Stimulated activated naive CD8-positive, alpha-beta T cell treated with anti-CD3 and anti-CD28 coated beads, Interleukin-15, amount 100 ng/mL, for 72 hours (primary cell): Measurements from ENCODE around the gene WRNIP1.
A peak's percentile ranks its signal among the peaks of the same experiment; 100 is the strongest.

Source experiments
- ATAC-seq: fragments of 150-1000 bp; cut with Tn5 transposase; 2 replicates; pipeline ENCODE4 v1.10.0; 2021; ENCODE audit warnings: mild to moderate bottlenecking, moderate library complexity
- DNase-seq, 2 donors: peaks; one replicate each; pipeline ENCODE4 v3.0.0; 2021 to 2022
- H3K27ac Mint-ChIP-seq, 2 donors: one replicate each; pipeline ENCODE4 v1.8.0; 2022; ENCODE audit warnings: mild to moderate bottlenecking in 2 of 2, mixed read lengths in 2 of 2, moderate library complexity in 2 of 2
- H3K27me3 Mint-ChIP-seq: one replicate; pipeline ENCODE4 v1.8.0; 2022; ENCODE audit warnings: mixed read lengths
- H3K4me1 Mint-ChIP-seq: one replicate; pipeline ENCODE4 v1.8.0; 2022; ENCODE audit warnings: mild to moderate bottlenecking, mixed read lengths
- H3K4me3 Mint-ChIP-seq, 2 donors: one replicate each; pipeline ENCODE4 v1.8.0; 2022; ENCODE audit warnings: mild to moderate bottlenecking in 2 of 2, mixed read lengths in 2 of 2, moderate library complexity in 1 of 2
- H3K9me3 Mint-ChIP-seq, 2 donors: one replicate each; pipeline ENCODE4 v1.8.0; 2022; ENCODE audit warnings: mixed read lengths in 2 of 2

WRNIP1 gene

DNA sequence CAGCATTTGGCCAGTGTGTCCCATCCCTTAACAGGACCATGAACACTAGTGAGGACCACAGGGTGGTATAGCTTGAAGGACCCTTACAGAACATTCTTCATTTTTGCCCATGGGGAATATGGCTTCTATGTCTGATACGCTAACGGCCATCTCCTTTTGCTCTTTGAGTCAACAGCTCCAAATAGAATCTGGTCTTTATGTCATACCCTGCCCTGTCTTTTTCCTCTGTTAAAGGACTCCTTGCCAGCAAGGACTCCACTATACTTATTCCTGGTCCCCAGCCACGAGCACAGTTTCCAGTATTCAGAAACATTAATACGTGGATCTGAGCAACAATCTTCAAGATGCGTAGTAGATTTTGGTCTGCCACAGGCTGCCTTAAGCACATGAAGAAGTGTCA lies 53.9 kb downstream of the WRNIP1 start:
- no peak for ATAC-seq
- Mint-ChIP-seq H3K4me1 (peaks cover 25% of the 10 kb centered on the region), H3K9me3 (peaks cover 20 to 26% of the 10 kb centered on the region in 2 donors), H3K27me3 (peaks cover 8% of the 10 kb centered on the region), H3K4me3 (no peak overlapping the region), H3K27ac (peak overlapping the region in 1 of 2 donors; percentile 22)
- no peak for DNase-seq

DNA sequence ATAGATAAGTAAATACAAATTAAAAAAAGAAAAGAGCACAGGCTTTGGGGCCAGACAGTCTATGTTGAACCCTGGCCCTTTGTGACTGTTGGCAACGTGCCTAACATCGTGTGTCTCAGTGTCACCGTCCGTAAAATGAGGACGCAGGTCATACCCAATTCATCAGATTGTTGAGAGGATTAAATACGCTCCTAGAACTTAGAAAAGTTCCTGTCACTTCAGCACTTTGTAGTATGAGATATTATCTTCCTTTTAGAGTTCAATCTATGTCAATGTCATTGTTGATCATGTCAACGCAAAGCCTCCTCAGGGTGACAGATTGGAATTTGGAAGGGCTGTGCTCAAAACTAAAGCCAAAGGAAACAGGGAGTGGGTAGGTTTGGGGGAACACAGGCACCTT lies 54.8 kb downstream of the WRNIP1 start:
- peaks cover 25% of the 10 kb centered on the region for H3K4me1 Mint-ChIP-seq
- H3K4me3 Mint-ChIP-seq = peak overlapping the region in 1 of 2 donors; percentile 12
- peaks cover 8% of the 10 kb centered on the region for H3K27me3 Mint-ChIP-seq
- peaks cover 19 to 25% of the 10 kb centered on the region in 2 donors for H3K9me3 Mint-ChIP-seq
- H3K27ac Mint-ChIP-seq = peak overlapping the region in 1 of 2 donors; percentile 63
- ATAC-seq = no peak
- no peak for DNase-seq

DNA sequence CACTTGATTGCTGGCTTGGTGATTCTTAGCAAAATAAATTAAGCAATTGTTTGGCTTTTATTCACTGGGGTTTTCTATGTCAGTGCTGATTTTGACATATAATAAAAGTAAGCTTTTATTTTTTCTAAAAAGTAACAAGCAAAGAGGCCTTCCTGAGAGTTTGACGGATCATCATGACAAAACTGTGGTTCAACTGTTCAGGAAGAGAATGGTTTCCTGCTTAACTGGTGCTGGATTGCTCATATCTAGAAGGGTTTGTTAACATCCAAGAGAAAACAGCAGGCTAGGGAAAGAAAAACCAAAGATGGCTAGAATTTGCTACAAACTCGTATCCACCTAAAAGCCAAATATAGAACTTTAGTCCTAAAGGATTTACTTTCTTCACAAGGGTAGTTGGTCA lies 55.2 kb downstream of the WRNIP1 start:
- peaks cover 15 to 21% of the 10 kb centered on the region in 2 donors for H3K9me3 Mint-ChIP-seq
- H3K4me3 Mint-ChIP-seq = no peak overlapping the region
- DNase-seq (no peak), ATAC-seq (no peak)
- peaks cover 8% of the 10 kb centered on the region for H3K27me3 Mint-ChIP-seq
- H3K4me1 Mint-ChIP-seq = peaks cover 25% of the 10 kb centered on the region
- no peak overlapping the region for H3K27ac Mint-ChIP-seq

DNA sequence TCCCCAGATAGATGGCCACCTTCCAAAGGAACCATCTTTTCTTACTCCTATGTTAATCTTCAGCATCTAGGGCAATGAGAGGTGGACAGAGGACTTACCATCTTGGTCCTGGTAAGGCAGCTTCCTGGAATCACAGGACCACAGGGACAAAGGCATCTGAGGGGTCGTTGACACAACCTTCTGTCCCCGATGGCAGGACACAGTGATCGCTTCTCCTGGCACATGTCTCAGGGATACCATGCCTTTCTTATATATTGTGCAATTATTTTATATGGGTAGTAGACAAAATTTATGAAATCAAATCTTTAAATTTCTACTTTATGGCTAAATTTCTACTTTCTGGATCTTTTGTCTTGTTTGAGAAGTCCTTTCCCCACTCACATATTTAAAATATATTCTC lies 56.4 kb downstream of the WRNIP1 start:
- peaks cover 25% of the 10 kb centered on the region for H3K4me1 Mint-ChIP-seq
- no peak overlapping the region for H3K27ac Mint-ChIP-seq
- no peak for ATAC-seq

DNA sequence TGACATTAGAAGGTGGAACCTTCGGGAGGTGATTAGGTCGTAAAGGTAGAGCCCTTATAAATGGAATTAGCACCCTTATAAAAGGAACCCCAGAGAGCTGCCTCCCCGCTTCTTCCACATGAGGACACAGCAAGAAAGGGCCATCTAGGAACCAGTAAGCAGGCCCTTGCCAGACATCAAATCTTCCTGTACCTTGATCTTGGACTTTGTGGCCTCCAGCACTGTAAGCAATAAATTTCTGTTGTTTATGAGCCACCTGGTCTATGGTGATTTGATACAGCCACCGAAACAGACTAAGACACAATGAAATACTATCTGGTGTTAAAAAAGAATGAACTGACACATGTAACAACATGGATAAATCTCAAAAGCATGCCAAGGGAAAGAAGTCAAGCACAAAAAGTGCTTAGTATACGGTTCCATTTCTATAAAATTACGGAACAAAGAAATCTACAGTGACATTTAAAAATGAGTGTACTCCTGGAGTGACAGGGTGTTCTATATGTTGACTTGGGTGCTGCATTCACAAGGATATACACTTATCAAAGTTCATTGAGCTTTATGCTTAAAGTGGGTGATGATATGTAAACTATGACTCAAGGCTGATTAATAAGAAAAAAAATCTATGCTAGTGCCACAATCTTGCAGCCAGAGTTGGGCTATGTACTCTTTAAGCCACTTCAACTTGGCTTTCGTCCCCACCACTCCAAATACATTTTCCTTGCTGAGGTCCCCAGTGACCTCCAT lies 58.1 kb downstream of the WRNIP1 start:
- Mint-ChIP-seq H3K4me1 (peaks cover 15% of the 10 kb centered on the region), H3K4me3 (no peak overlapping the region), H3K27me3 (peaks cover 8% of the 10 kb centered on the region), H3K9me3 (no peaks in the 10 kb centered on the region), H3K27ac (no peak overlapping the region)
- ATAC-seq = no peak
- DNase-seq = no peak

More for the DNA sequence above, 56.4 kb downstream of the WRNIP1 start:
- no peak for DNase-seq
- H3K4me3 Mint-ChIP-seq = no peak overlapping the region
- H3K9me3 Mint-ChIP-seq = peaks cover 5 to 10% of the 10 kb centered on the region in 2 donors
- peaks cover 8% of the 10 kb centered on the region for H3K27me3 Mint-ChIP-seq

DNA sequence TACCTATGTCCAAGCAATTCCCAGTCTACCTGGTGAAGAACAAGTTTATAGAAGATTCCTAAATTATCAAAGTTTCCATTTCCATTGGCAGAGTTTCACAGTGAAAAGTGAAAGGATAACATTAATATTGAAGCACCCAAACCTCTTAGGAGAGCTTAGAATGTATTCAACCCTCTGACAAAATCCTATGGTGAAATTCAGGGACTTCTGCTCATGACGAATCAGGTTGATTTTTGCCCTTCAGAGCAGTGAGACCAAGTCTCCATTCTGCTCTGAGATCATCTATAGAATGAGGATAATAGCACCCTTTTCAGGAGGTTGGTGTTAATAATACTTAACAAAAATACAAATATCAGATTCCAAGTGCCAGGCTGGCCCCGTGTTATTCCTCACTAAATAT lies 60.9 kb downstream of the WRNIP1 start:
- H3K9me3 Mint-ChIP-seq = no peaks in the 10 kb centered on the region
- ATAC-seq (no peak), DNase-seq (no peak)
- no peak overlapping the region for H3K4me3 Mint-ChIP-seq
- H3K27me3 Mint-ChIP-seq = peaks cover 8% of the 10 kb centered on the region
- H3K27ac Mint-ChIP-seq = no peak overlapping the region
- H3K4me1 Mint-ChIP-seq = no peaks in the 10 kb centered on the region

DNA sequence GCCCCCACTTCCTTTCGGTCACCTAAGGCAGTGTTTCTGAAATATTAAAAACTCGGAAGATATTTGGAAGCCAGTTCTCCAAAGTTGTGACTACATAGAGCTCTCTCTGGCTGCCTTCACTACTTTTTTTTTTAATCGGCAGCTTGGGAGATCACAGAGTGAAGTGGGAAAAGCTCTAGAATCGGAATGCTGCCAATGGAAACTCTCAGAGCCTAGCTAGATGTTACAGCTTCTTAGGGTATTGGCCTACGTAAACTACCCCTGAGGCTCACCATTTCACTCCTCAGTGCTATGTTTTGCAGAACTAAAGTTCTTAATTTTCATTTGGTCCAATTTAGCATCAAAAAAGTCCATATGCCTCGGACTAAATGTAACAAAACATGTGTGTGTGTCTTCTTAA lies 61.9 kb downstream of the WRNIP1 start:
- H3K4me3 Mint-ChIP-seq = no peak overlapping the region
- H3K27me3 Mint-ChIP-seq = peaks cover under 1% of the 10 kb centered on the region

DNA sequence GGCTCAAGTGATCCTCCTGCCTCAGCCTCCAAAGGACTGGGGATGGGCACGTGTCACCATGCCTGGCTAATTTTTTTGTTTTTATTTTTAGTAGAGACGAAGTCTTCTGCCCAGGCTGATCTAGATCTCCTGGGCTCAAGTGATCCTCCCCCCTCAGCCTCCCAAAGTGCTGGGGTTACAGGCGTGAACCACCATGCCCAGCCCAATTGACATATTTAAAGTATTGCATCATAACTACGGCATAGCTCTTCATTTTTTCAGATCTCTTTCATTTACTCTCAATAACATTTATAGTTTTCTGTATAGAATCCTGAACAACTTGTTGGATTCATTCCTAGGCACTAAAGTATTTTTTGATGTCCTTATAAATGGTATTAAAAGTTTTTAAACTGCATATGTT lies 63.4 kb downstream of the WRNIP1 start:
- Mint-ChIP-seq H3K4me1 (no peaks in the 10 kb centered on the region), H3K27me3 (no peaks in the 10 kb centered on the region), H3K27ac (no peak overlapping the region), H3K9me3 (no peaks in the 10 kb centered on the region), H3K4me3 (no peak overlapping the region)
- ATAC-seq = no peak
- no peak for DNase-seq

More for the DNA sequence above, 61.9 kb downstream of the WRNIP1 start:
- Mint-ChIP-seq H3K27ac (no peak overlapping the region), H3K4me1 (no peaks in the 10 kb centered on the region), H3K9me3 (no peaks in the 10 kb centered on the region)
- no peak for ATAC-seq
- DNase-seq = no peak

DNA sequence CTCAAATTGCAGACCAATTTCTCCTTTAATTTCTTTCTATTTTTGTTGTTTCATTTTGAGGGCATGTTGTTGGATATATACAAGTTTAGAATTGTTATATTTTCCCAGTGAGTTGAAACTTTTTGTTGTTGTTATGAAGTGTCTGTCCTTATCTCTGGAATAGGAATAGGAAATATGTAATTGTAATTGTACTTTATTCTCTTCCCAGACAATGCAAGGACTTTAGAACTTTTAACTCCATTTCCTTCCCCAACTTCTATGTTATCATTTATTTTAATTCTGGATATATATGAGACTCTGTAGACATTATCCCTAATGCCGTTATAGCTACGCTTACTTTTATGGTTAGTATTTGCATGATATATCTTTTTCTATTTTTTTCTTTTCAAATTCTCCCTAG lies 64.1 kb downstream of the WRNIP1 start:
- H3K27ac Mint-ChIP-seq = no peak overlapping the region
- DNase-seq (no peak), ATAC-seq (no peak)
- H3K9me3 Mint-ChIP-seq = no peaks in the 10 kb centered on the region
- H3K4me1 Mint-ChIP-seq = no peaks in the 10 kb centered on the region
- H3K27me3 Mint-ChIP-seq = no peaks in the 10 kb centered on the region
- no peak overlapping the region for H3K4me3 Mint-ChIP-seq

DNA sequence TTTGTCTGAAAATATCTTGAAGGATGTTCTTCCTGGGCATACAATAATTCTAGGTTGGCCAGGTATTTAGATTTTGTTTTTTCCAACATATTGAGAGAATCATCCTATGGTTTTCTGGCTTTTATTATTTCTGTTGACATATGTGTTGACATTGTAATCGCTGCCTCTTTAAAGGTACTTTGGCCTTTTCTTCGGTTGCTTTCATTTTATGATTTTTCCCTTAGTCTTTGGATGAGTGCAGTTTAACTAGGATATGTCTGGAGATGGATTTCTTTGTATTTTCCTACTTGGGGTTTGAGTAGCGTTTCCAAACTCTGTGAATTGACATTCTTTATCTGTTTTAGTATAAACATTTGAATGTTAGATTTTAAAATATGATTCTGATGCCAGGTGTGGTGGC lies 65.0 kb downstream of the WRNIP1 start:
- H3K4me3 Mint-ChIP-seq = no peak overlapping the region
- no peak for DNase-seq
- no peak overlapping the region for H3K27ac Mint-ChIP-seq
- H3K4me1 Mint-ChIP-seq = peaks cover 7% of the 10 kb centered on the region
- no peak for ATAC-seq
- no peaks in the 10 kb centered on the region for H3K27me3 Mint-ChIP-seq
- no peaks in the 10 kb centered on the region for H3K9me3 Mint-ChIP-seq

DNA sequence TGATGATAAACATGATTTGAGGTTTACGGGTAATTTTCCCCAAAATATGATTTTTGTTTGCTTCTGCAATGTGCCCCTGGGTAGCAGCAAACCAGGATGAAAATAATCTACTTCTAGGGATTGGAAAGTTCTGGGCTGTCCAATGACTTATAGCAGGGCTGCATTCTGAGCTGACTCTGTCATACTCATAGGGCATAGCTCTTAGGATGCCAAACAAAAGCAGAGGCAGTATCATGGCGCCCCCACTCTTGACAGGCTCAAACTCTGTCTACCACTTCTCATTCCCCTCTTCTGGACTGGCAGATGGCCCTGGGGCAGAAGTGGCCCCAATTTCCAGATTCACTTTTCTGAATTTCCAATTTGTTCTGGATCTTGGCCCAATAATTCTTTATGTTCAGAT lies 66.2 kb downstream of the WRNIP1 start:
- Mint-ChIP-seq H3K27me3 (no peaks in the 10 kb centered on the region), H3K9me3 (no peaks in the 10 kb centered on the region), H3K4me3 (no peak overlapping the region), H3K27ac (no peak overlapping the region), H3K4me1 (peaks cover 7% of the 10 kb centered on the region)
- ATAC-seq (no peak), DNase-seq (no peak)

DNA sequence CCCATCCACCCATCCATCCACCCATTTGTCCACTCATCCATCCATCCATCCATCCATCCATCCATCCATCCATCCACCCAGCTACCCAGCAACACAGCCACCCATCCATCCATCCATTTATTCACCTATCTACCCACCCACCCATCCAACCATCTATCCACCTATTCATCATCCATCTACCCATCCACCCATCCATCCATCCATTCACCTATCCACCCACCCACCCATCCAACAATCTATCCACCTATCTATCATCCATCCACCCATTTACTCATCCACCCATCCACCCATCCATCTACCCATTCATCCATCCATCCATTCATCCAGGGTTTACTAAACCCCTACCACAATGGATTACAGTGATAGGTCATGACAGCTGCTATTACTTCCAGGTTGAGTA lies 69.1 kb downstream of the WRNIP1 start:
- H3K27me3 Mint-ChIP-seq = no peaks in the 10 kb centered on the region
- DNase-seq (no peak), ATAC-seq (no peak)
- H3K27ac Mint-ChIP-seq = no peak overlapping the region
- H3K4me3 Mint-ChIP-seq = no peak overlapping the region
- H3K4me1 Mint-ChIP-seq = peaks cover 11% of the 10 kb centered on the region
- H3K9me3 Mint-ChIP-seq = no peaks in the 10 kb centered on the region
